ENCODE measurements around the gene C2orf49.

C2orf49 gene

GRCh38 chr2:105383432-105384166, 46.3 kb downstream of the C2orf49 start:
- no peak overlapping the region for H3K27ac ChIP-seq
- no peak for TF ChIP-seq CTCF (conservative IDR thresholded peaks at IDR 0.05)
- TF ChIP-seq ZFX (IDR thresholded peaks at IDR 0.05), result no peak

- TF ChIP-seq CTCF (conservative IDR thresholded peaks at IDR 0.05) (no peak), ZFX (IDR thresholded peaks at IDR 0.05) (no peak)
- no peak overlapping the region for H3K27ac ChIP-seq
Measured at GRCh38 chr2:105384216-105384615, 46.9 kb downstream of the C2orf49 start.

- no peak overlapping the region for H3K27ac ChIP-seq
- TF ChIP-seq CTCF (conservative IDR thresholded peaks at IDR 0.05), result no peak
- TF ChIP-seq ZFX (IDR thresholded peaks at IDR 0.05), result no peak
Measured at GRCh38 chr2:105384861-105385260, 47.5 kb downstream of the C2orf49 start.

- peak overlapping the region; percentile 20 for H3K27ac ChIP-seq
- TF ChIP-seq ZFX (IDR thresholded peaks at IDR 0.05), result no peak
- no peak for TF ChIP-seq CTCF (conservative IDR thresholded peaks at IDR 0.05)
Measured at GRCh38 chr2:105385731-105386540, 48.6 kb downstream of the C2orf49 start.

GRCh38 chr2:105387225-105387624, 49.9 kb downstream of the C2orf49 start:
- no peak overlapping the region for H3K27ac ChIP-seq

GRCh38 chr2:105388971-105389381, 51.6 kb downstream of the C2orf49 start:
- H3K27ac ChIP-seq, result no peak overlapping the region
- TF ChIP-seq ZFX (IDR thresholded peaks at IDR 0.05) (no peak), CTCF (conservative IDR thresholded peaks at IDR 0.05) (no peak)

More at GRCh38 chr2:105387225-105387624, 49.9 kb downstream of the C2orf49 start:
- TF ChIP-seq CTCF (conservative IDR thresholded peaks at IDR 0.05) (no peak), ZFX (IDR thresholded peaks at IDR 0.05) (no peak)

- TF ChIP-seq CTCF (conservative IDR thresholded peaks at IDR 0.05) (no peak), ZFX (IDR thresholded peaks at IDR 0.05) (no peak)
- no peak overlapping the region for H3K27ac ChIP-seq
Measured at GRCh38 chr2:105390454-105390853, 53.1 kb downstream of the C2orf49 start.
